GM12875 (cell line): Measurements from ENCODE around the gene SMYD5.
A peak's percentile ranks its signal among the peaks of the same experiment; 100 is the strongest.

Experiments
- H3K4me3 ChIP-seq: one replicate; pipeline ENCODE4 v1.5.1; 2011; ENCODE audit warnings: low read depth, low read length, control low read depth
- CTCF ChIP-seq: IDR thresholded peaks from 2 replicates; pipeline ENCODE4 v1.5.1; 2011; ENCODE audit warnings: low read depth, mild to moderate bottlenecking, control low read depth, inconsistent platforms, low read length, moderate library complexity, borderline replicate concordance; ENCODE audit not compliant: insufficient read depth

Gene SMYD5

GRCh38 chr2:73210696-73211095 is 3.3 kb upstream of the SMYD5 start:
- TF ChIP-seq CTCF = no peak
- H3K4me3 ChIP-seq = no peak overlapping the region

GRCh38 chr2:73212098-73212447 is 2.0 kb upstream of the SMYD5 start:
- no peak overlapping the region for H3K4me3 ChIP-seq
- TF ChIP-seq CTCF = no peak

- peak; percentile 99 for TF ChIP-seq CTCF
- H3K4me3 ChIP-seq = no peak overlapping the region
Measured at GRCh38 chr2:73212448-73213176, 1.4 kb upstream of the SMYD5 start.

GRCh38 chr2:73215254-73215653 is 1.2 kb downstream of the SMYD5 start:
- no peak for TF ChIP-seq CTCF
- no peak overlapping the region for H3K4me3 ChIP-seq

- H3K4me3 ChIP-seq = no peak overlapping the region
- no peak for TF ChIP-seq CTCF
Measured at GRCh38 chr2:73217160-73217559, 3.1 kb downstream of the SMYD5 start.

GRCh38 chr2:73217826-73218225 is 3.8 kb downstream of the SMYD5 start:
- TF ChIP-seq CTCF = no peak
- no peak overlapping the region for H3K4me3 ChIP-seq

- no peak for TF ChIP-seq CTCF
- no peak overlapping the region for H3K4me3 ChIP-seq
Measured at GRCh38 chr2:73218298-73218697, 4.3 kb downstream of the SMYD5 start.
